Fibroblast of mammary gland (primary cell): ENCODE measurements around the gene ABR.

Experiments
- DNase-seq: peaks from one replicate; pipeline ENCODE4 v3.0.0-alpha.2; 2010; ENCODE audit warnings: low read depth
- H3K4me3 ChIP-seq: 2 replicates; pipeline ENCODE4 v1.5.1; 2011; ENCODE audit warnings: low read depth, mild to moderate bottlenecking, low read length, moderate library complexity; ENCODE audit not compliant: control insufficient read depth
- CTCF ChIP-seq: conservative IDR thresholded peaks from 2 replicates; pipeline ENCODE4 v1.5.1; 2011; ENCODE audit warnings: low read depth, low read length, inconsistent platforms; ENCODE audit not compliant: control insufficient read depth, insufficient read depth

The ABR gene

GRCh38 chr17:1179818-1180742 is at the start of gene ABR:
Gene ABR (minus strand): TSS chr17:1179981. CDS start chr17:1179727, 254 bp downstream.
- no peak for DNase-seq
- TF ChIP-seq CTCF: no peak
- peak within 1 kb of the TSS; percentile 62 for H3K4me3 ChIP-seq

- H3K4me3 ChIP-seq: no peak overlapping the region
- TF ChIP-seq CTCF: no peak
- DNase-seq: no peak
Observed at GRCh38 chr17:1229349-1229899, 49.6 kb upstream of the ABR start.

- DNase-seq: no peak
- TF ChIP-seq CTCF: no peak
- no peak overlapping the region for H3K4me3 ChIP-seq
Observed at GRCh38 chr17:1228781-1229348, 49.1 kb upstream of the ABR start.

- no peak for TF ChIP-seq CTCF
- no peak for DNase-seq
- H3K4me3 ChIP-seq: no peak overlapping the region
Observed at GRCh38 chr17:1227917-1228780, 48.4 kb upstream of the ABR start.

- no peak for TF ChIP-seq CTCF
- no peak for DNase-seq
- no peak overlapping the region for H3K4me3 ChIP-seq
Observed at GRCh38 chr17:1227365-1227764, 47.6 kb upstream of the ABR start.

GRCh38 chr17:1226308-1226707 is 46.5 kb upstream of the ABR start:
- no peak for DNase-seq
- no peak overlapping the region for H3K4me3 ChIP-seq
- no peak for TF ChIP-seq CTCF
